Suppressor macrophage treated with lipopolysaccharide for 4 hours (primary cell): ENCODE results near the gene GATAD2B.
"Not testable (repeated sequence)": the region's sequence is repeated elsewhere in the genome, so short reads cannot be mapped to it uniquely, and the experiment has no call there.

ENCODE experiments used
- DNase-seq: peaks from one replicate; pipeline ENCODE4 v3.0.0-alpha.2; 2020

Gene GATAD2B

GRCh38 chr1:153775458-153776327 lies 147.1 kb downstream of the GATAD2B start:
- DNase-seq: peak; percentile 41

GRCh38 chr1:153774780-153775457 lies 147.9 kb downstream of the GATAD2B start, which contains the start of gene SLC27A3:
Gene SLC27A3, plus strand, starts transcription at chr1:153775407. Its CDS starts 91 bp downstream, at chr1:153775498.
- DNase-seq: peak; percentile 66

- DNase-seq: peak; percentile 39
Measured at GRCh38 chr1:153774026-153774595, 148.7 kb downstream of the GATAD2B start.

GRCh38 chr1:153773096-153773921 lies 149.5 kb downstream of the GATAD2B start:
- DNase-seq: peak; percentile 96

GRCh38 chr1:153771841-153772593 lies 150.8 kb downstream of the GATAD2B start:
- no peak for DNase-seq

GRCh38 chr1:153771261-153771660 lies 151.5 kb downstream of the GATAD2B start:
- no peak for DNase-seq

- DNase-seq: no peak
Measured at GRCh38 chr1:153770797-153771196, 152.0 kb downstream of the GATAD2B start.

- DNase-seq: no peak
Measured at GRCh38 chr1:153769221-153769620, 153.6 kb downstream of the GATAD2B start.

GRCh38 chr1:153768316-153769181 lies 154.2 kb downstream of the GATAD2B start:
- no peak for DNase-seq

- DNase-seq: no peak
Measured at GRCh38 chr1:153767519-153767918, 155.3 kb downstream of the GATAD2B start.

- DNase-seq: not testable (repeated sequence)
Measured at GRCh38 chr1:153766663-153767062, 156.1 kb downstream of the GATAD2B start.

- DNase-seq: no peak
Measured at GRCh38 chr1:153764310-153764709, 158.5 kb downstream of the GATAD2B start.

- no peak for DNase-seq
Measured at GRCh38 chr1:153763365-153764225, 159.2 kb downstream of the GATAD2B start.

- no peak for DNase-seq
Measured at GRCh38 chr1:153760440-153760839, 162.3 kb downstream of the GATAD2B start.
